Loucy (cell line): ENCODE measurements around the gene NFASC.

ENCODE experiments used
- H2AFZ ChIP-seq: fragments of 200-600 bp; sonication (generic); 2 replicates; pipeline ENCODE4 v1.6.0; 2016; ENCODE audit warnings: antibody characterized with exemption, mild to moderate bottlenecking, low read length, moderate library complexity
- H3F3A ChIP-seq: fragments of 200-600 bp; 2 replicates; pipeline ENCODE4 v1.6.0; 2016; ENCODE audit warnings: antibody characterized with exemption, low read depth, mild to moderate bottlenecking
- H3K27me3 ChIP-seq: fragments of 200-600 bp; sonication (generic); 2 replicates; pipeline ENCODE4 v1.6.1; 2014; ENCODE audit warnings: low read length, mild to moderate bottlenecking; ENCODE audit not compliant: insufficient read depth, poor library complexity, severe bottlenecking
- H3K36me3 ChIP-seq: fragments of 200-600 bp; sonication (generic); 2 replicates; pipeline ENCODE4 v1.6.1; 2016; ENCODE audit warnings: low read length; ENCODE audit not compliant: insufficient read depth
- H3K4me1 ChIP-seq: fragments of 200-600 bp; sonication (generic); 2 replicates; pipeline ENCODE4 v1.5.1; 2014; ENCODE audit warnings: low read length, mild to moderate bottlenecking; ENCODE audit not compliant: insufficient read depth, poor library complexity, severe bottlenecking
- H3K4me2 ChIP-seq: fragments of 200-600 bp; sonication (generic); 2 replicates; pipeline ENCODE4 v1.6.0; 2014; ENCODE audit warnings: antibody characterized with exemption, low read length, low read depth, mild to moderate bottlenecking; ENCODE audit not compliant: poor library complexity, severe bottlenecking
- H3K4me3 ChIP-seq: fragments of 200-600 bp; sonication (generic); 2 replicates; pipeline ENCODE4 v1.5.1; 2014; ENCODE audit warnings: low read length, mild to moderate bottlenecking, mixed read lengths; ENCODE audit not compliant: poor library complexity, severe bottlenecking
- H3K79me2 ChIP-seq: fragments of 200-600 bp; sonication (generic); 2 replicates; pipeline ENCODE4 v1.6.1; 2014; ENCODE audit warnings: low read length; ENCODE audit not compliant: insufficient read depth
- H3K9ac ChIP-seq: fragments of 200-600 bp; sonication (generic); 2 replicates; pipeline ENCODE4 v1.6.0; 2014; ENCODE audit warnings: mild to moderate bottlenecking, low read depth, low read length, moderate library complexity; ENCODE audit not compliant: poor library complexity, severe bottlenecking
- H3K9me2 ChIP-seq: fragments of 200-600 bp; sonication (generic); replicated peaks from 2 replicates; pipeline ENCODE4 v1.6.1; 2016; ENCODE audit warnings: low read depth, low read length, mixed read lengths
- H3K9me3 ChIP-seq: fragments of 200-600 bp; sonication (generic); 2 replicates; pipeline ENCODE4 v1.6.1; 2014; ENCODE audit warnings: mild to moderate bottlenecking, antibody characterized with exemption, low read length, low read depth; ENCODE audit not compliant: insufficient read depth
- H4K20me1 ChIP-seq: fragments of 200-600 bp; sonication (generic); 2 replicates; pipeline ENCODE4 v1.6.0; 2014; ENCODE audit warnings: antibody characterized with exemption, low read length, mild to moderate bottlenecking; ENCODE audit not compliant: insufficient read depth, poor library complexity, severe bottlenecking
- CTCF ChIP-seq: fragments of 200-600 bp; sonication (generic); conservative IDR thresholded peaks from 2 replicates; pipeline ENCODE4 v1.5.1; 2014; ENCODE audit warnings: mild to moderate bottlenecking, antibody characterized with exemption, low read length
- EZH2phosphoT487 ChIP-seq: fragments of 200-600 bp; IDR thresholded peaks from 2 replicates; pipeline ENCODE4 v1.6.1; 2018; ENCODE audit warnings: antibody characterized with exemption, mild to moderate bottlenecking, moderate library complexity, borderline replicate concordance

The NFASC gene

GRCh38 chr1:204924013-204924759, 53.5 kb downstream of the NFASC start:
- no peak overlapping the region for H3K9ac ChIP-seq
- no peaks in the 10 kb centered on the region for H3K27me3 ChIP-seq
- H3K4me3 ChIP-seq, result no peak overlapping the region
- H2AFZ ChIP-seq, result no peak overlapping the region
- TF ChIP-seq EZH2phosphoT487 (no peak), CTCF (no peak)
- H3K9me2 ChIP-seq, result no peaks in the 10 kb centered on the region
- H3K36me3 ChIP-seq, result no peaks in the 10 kb centered on the region
- no peak overlapping the region for H3K4me2 ChIP-seq
- H3K4me1 ChIP-seq, result no peaks in the 10 kb centered on the region
- no peaks in the 10 kb centered on the region for H4K20me1 ChIP-seq
- no peaks in the 10 kb centered on the region for H3F3A ChIP-seq
- no peaks in the 10 kb centered on the region for H3K79me2 ChIP-seq
- H3K9me3 ChIP-seq, result no peaks in the 10 kb centered on the region

- no peak overlapping the region for H2AFZ ChIP-seq
- H3K9me2 ChIP-seq, result no peaks in the 10 kb centered on the region
- no peaks in the 10 kb centered on the region for H3K4me1 ChIP-seq
- no peak for TF ChIP-seq CTCF
- TF ChIP-seq EZH2phosphoT487, result no peak
- no peaks in the 10 kb centered on the region for H3K79me2 ChIP-seq
- H3K9ac ChIP-seq, result no peak overlapping the region
- no peaks in the 10 kb centered on the region for H3K36me3 ChIP-seq
- no peak overlapping the region for H3K4me2 ChIP-seq
- no peaks in the 10 kb centered on the region for H3K27me3 ChIP-seq
- H3K4me3 ChIP-seq, result no peak overlapping the region
- H4K20me1 ChIP-seq, result no peaks in the 10 kb centered on the region
- H3K9me3 ChIP-seq, result no peaks in the 10 kb centered on the region
- H3F3A ChIP-seq, result no peaks in the 10 kb centered on the region
These were observed 55.0 kb downstream of the NFASC start for GRCh38 chr1:204925701-204926100.

- no peak overlapping the region for H2AFZ ChIP-seq
- H3K4me3 ChIP-seq, result no peak overlapping the region
- H3K9me3 ChIP-seq, result no peaks in the 10 kb centered on the region
- no peaks in the 10 kb centered on the region for H3K9me2 ChIP-seq
- no peaks in the 10 kb centered on the region for H3K4me1 ChIP-seq
- TF ChIP-seq EZH2phosphoT487 (no peak), CTCF (no peak)
- peaks cover under 1% of the 10 kb centered on the region for H3K27me3 ChIP-seq
- H4K20me1 ChIP-seq, result no peaks in the 10 kb centered on the region
- no peaks in the 10 kb centered on the region for H3K36me3 ChIP-seq
- no peak overlapping the region for H3K4me2 ChIP-seq
- H3K79me2 ChIP-seq, result no peaks in the 10 kb centered on the region
- H3K9ac ChIP-seq, result no peak overlapping the region
- H3F3A ChIP-seq, result no peaks in the 10 kb centered on the region
These were observed 57.3 kb downstream of the NFASC start for GRCh38 chr1:204927673-204928641.
